Measurements from ENCODE around the gene EEF1A2.

DNA sequence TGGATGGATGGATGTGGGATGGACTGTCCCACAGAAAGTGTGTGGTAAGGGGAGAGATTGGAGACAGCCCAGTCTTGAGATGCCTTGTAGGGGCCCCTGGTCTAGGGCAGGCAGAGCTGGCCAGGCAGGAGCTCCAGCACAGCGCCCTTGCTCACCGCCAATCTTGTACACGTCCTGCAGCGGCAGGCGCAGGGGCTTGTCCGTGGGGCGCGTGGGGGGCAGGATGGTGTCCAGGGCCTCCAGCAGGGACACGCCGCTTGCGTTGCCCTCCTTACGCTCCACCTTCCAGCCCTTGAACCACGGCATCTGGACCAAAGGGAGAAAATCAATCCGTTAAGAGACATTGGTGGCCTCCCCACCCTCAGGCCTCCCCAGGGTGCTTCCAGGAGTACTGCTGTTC is 5.9 kb downstream of the EEF1A2 start:
- TF ChIP-seq SIN3A (IDR thresholded peaks at IDR 0.05; ENCODE audit: borderline replicate concordance, insufficient read depth, low read length), result no peak
- TF ChIP-seq REST (IDR thresholded peaks at IDR 0.05; ENCODE audit: insufficient read depth in 1 of 2, low read depth in 2 of 2, low read length in 2 of 2), result no peak
- TF ChIP-seq POLR2AphosphoS5 (IDR thresholded peaks at IDR 0.05; ENCODE audit: low read depth, low read length), result no peak
- TF ChIP-seq TAF1 (IDR thresholded peaks at IDR 0.05; ENCODE audit: borderline replicate concordance, insufficient read depth, low read length), result no peak
- TF ChIP-seq FOXP2 (optimal IDR thresholded peaks at IDR 0.05; ENCODE audit: borderline replicate concordance, extremely low read depth, extremely low read length, insufficient read depth), result no peak
